Measurements from ENCODE around the gene ELMO1. TPM values are rescaled to one million over a fixed set of nuclear protein-coding genes. Genes with fewer than 3 reads are reported as not detected.

The ELMO1 gene
- total RNA-seq, 1 experiment from 2014 or later = not detected

- no peak for ATAC-seq
- no peak overlapping the region for H2AFZ ChIP-seq (ENCODE audit: low read length)
- H3K4me3 ChIP-seq (ENCODE audit: low read length) = no peak overlapping the region
- no peaks in the 10 kb centered on the region for H3K79me2 ChIP-seq (ENCODE audit: low read length)
- POLR2A ChIA-PET (ENCODE audit: unreplicated experiment) = no interaction called here
- BruUV-seq (replicated peaks) = no TSS peak
- H3K4me2 ChIP-seq (ENCODE audit: low read length) = no peak overlapping the region
- no peaks in the 10 kb centered on the region for H4K20me1 ChIP-seq (ENCODE audit: low read length)
- H3K27ac ChIP-seq (ENCODE audit: low read length) = no peak overlapping the region
- intact Hi-C loops (cut with micrococcal nuclease) = no loop called here
- no peaks in the 10 kb centered on the region for H3K36me3 ChIP-seq (ENCODE audit: low read depth, low read length)
- no peaks in the 10 kb centered on the region for H3K9me2 ChIP-seq (replicated peaks; ENCODE audit: low read length)
- CTCF ChIA-PET = no interaction called here
- no peaks in the 10 kb centered on the region for H3K9me3 ChIP-seq (ENCODE audit: low read length)
- no peak for DNase-seq
- H3K4me1 ChIP-seq (ENCODE audit: insufficient read depth, low read length) = no peaks in the 10 kb centered on the region
- no peak overlapping the region for H3K9ac ChIP-seq (ENCODE audit: low read length)
- H3K27me3 ChIP-seq (ENCODE audit: low read length) = peaks cover 7% of the 10 kb centered on the region; the same call in 1 of the 2 replicates
- no peak for TF ChIP-seq EZH2 (IDR thresholded peaks at IDR 0.05; ENCODE audit: low read length, unreplicated experiment)
- no peak for TF ChIP-seq EZH2phosphoT487 (IDR thresholded peaks at IDR 0.05; ENCODE audit: borderline replicate concordance, low read length)
- TF ChIP-seq CTCF (conservative IDR thresholded peaks at IDR 0.05; ENCODE audit: low read depth, low read length) = no peak
- no peaks in the 10 kb centered on the region for H3F3A ChIP-seq (ENCODE audit: low read length, unreplicated experiment)
These were observed 181.4 kb downstream of the ELMO1 start for GRCh38 chr7:37267251-37267650.

- H3K4me2 ChIP-seq (ENCODE audit: low read length) = no peak overlapping the region
- intact Hi-C loops (cut with micrococcal nuclease) = no loop called here
- H3K9ac ChIP-seq (ENCODE audit: low read length) = no peak overlapping the region
- no peaks in the 10 kb centered on the region for H3K4me1 ChIP-seq (ENCODE audit: insufficient read depth, low read length)
- ChIA-PET CTCF (no interaction called here), POLR2A (ENCODE audit: unreplicated experiment) (no interaction called here)
- H4K20me1 ChIP-seq (ENCODE audit: low read length) = no peaks in the 10 kb centered on the region
- no peak overlapping the region for H3K4me3 ChIP-seq (ENCODE audit: low read length)
- no peaks in the 10 kb centered on the region for H3F3A ChIP-seq (ENCODE audit: low read length, unreplicated experiment)
- no peak for DNase-seq
- BruUV-seq (replicated peaks) = no TSS peak
- H3K79me2 ChIP-seq (ENCODE audit: low read length) = no peaks in the 10 kb centered on the region
- H2AFZ ChIP-seq (ENCODE audit: low read length) = no peak overlapping the region
- no peaks in the 10 kb centered on the region; the same call in 1 of the 2 replicates for H3K27me3 ChIP-seq (ENCODE audit: low read length)
- H3K36me3 ChIP-seq (ENCODE audit: low read depth, low read length) = no peaks in the 10 kb centered on the region
- no peak overlapping the region for H3K27ac ChIP-seq (ENCODE audit: low read length)
- no peaks in the 10 kb centered on the region for H3K9me2 ChIP-seq (replicated peaks; ENCODE audit: low read length)
- no peak for ATAC-seq
- no peaks in the 10 kb centered on the region for H3K9me3 ChIP-seq (ENCODE audit: low read length)
- TF ChIP-seq CTCF (conservative IDR thresholded peaks at IDR 0.05; ENCODE audit: low read depth, low read length) (no peak), EZH2 (IDR thresholded peaks at IDR 0.05; ENCODE audit: low read length, unreplicated experiment) (no peak)
These were observed 182.8 kb downstream of the ELMO1 start for GRCh38 chr7:37265876-37266275.

- Histone ChIP-seq H3K4me3 (ENCODE audit: low read length) (no peak overlapping the region), H3K36me3 (ENCODE audit: low read depth, low read length) (no peaks in the 10 kb centered on the region), H3K27me3 (ENCODE audit: low read length) (no peaks in the 10 kb centered on the region; the same call in 1 of the 2 replicates), H3K4me1 (ENCODE audit: insufficient read depth, low read length) (no peaks in the 10 kb centered on the region), H2AFZ (ENCODE audit: low read length) (no peak overlapping the region), H3K9me3 (ENCODE audit: low read length) (no peaks in the 10 kb centered on the region), H3K4me2 (ENCODE audit: low read length) (no peak overlapping the region), H3K9ac (ENCODE audit: low read length) (no peak overlapping the region), H3F3A (ENCODE audit: low read length, unreplicated experiment) (no peaks in the 10 kb centered on the region), H3K9me2 (replicated peaks; ENCODE audit: low read length) (no peaks in the 10 kb centered on the region), H4K20me1 (ENCODE audit: low read length) (no peaks in the 10 kb centered on the region), H3K27ac (ENCODE audit: low read length) (no peak overlapping the region), H3K79me2 (ENCODE audit: low read length) (no peaks in the 10 kb centered on the region)
- TF ChIP-seq EZH2 (IDR thresholded peaks at IDR 0.05; ENCODE audit: low read length, unreplicated experiment) (no peak), EZH2phosphoT487 (IDR thresholded peaks at IDR 0.05; ENCODE audit: borderline replicate concordance, low read length) (no peak), CTCF (conservative IDR thresholded peaks at IDR 0.05; ENCODE audit: low read depth, low read length) (no peak)
- no peak for DNase-seq
- BruUV-seq (replicated peaks) = no TSS peak
- intact Hi-C loops (cut with micrococcal nuclease) = no loop called here
- POLR2A ChIA-PET (ENCODE audit: unreplicated experiment) = no interaction called here
- CTCF ChIA-PET = no interaction called here
- ATAC-seq = no peak
These were observed 183.7 kb downstream of the ELMO1 start for GRCh38 chr7:37265006-37265405.
